Suprapubic skin (tissue), 4 donors: ENCODE measurements around the gene DYNLRB2. TPM values are rescaled to one million over a fixed set of nuclear protein-coding genes. Genes with fewer than 3 reads are reported as not detected.

Experiments
- DNase-seq, 2 donors: peaks; one replicate each; pipeline ENCODE4 v3.0.0-alpha.2; 2019; ENCODE audit warnings: low spot score in 2 of 2
- H3K27ac ChIP-seq: fragments of 200-600 bp; sonication (generic); one replicate; pipeline ENCODE4 v1.5.1; 2019
- H3K27me3 ChIP-seq: fragments of 200-600 bp; sonication (generic); one replicate; pipeline ENCODE4 v1.5.1; 2019
- H3K36me3 ChIP-seq: fragments of 200-600 bp; sonication (generic); one replicate; pipeline ENCODE4 v1.5.1; 2019
- H3K4me1 ChIP-seq: fragments of 200-600 bp; sonication (generic); one replicate; pipeline ENCODE4 v1.5.1; 2019
- H3K4me3 ChIP-seq: fragments of 200-600 bp; sonication (generic); one replicate; pipeline ENCODE4 v1.5.1; 2019; ENCODE audit warnings: mild to moderate bottlenecking
- H3K9me3 ChIP-seq: fragments of 200-600 bp; sonication (generic); one replicate; pipeline ENCODE4 v1.5.1; 2019
- CTCF ChIP-seq, 2 donors: fragments of 200-600 bp in 1 of 2; fragments of 450-650 bp in 1 of 2; sonication (generic) in 1 of 2; IDR thresholded peaks; one replicate each; pipeline ENCODE4 v1.5.1; 2016 to 2019; ENCODE audit warnings: antibody characterized with exemption in 2 of 2, mild to moderate bottlenecking in 1 of 2, moderate library complexity in 1 of 2
- EP300 ChIP-seq: sonication (generic); formaldehyde crosslinking; IDR thresholded peaks from one replicate; pipeline ENCODE4 v1.6.1; 2017; ENCODE audit warnings: antibody characterized with exemption
- POLR2A ChIP-seq, 2 donors: fragments of 450-650 bp; IDR thresholded peaks; one replicate each; pipeline ENCODE4 v1.6.1; 2017; ENCODE audit warnings: antibody characterized with exemption in 2 of 2, mild to moderate bottlenecking in 2 of 2, moderate library complexity in 2 of 2
- POLR2AphosphoS5 ChIP-seq, 3 donors: sonication (generic); formaldehyde crosslinking; IDR thresholded peaks; one replicate each; pipeline ENCODE4 v1.6.1; 2017; ENCODE audit warnings: antibody characterized with exemption in 3 of 3
- WGBS: methylation state at CpG from one replicate; pipeline ENCODE4 v1.1.5; 2018; 5-methylcytosine and 5-hydroxymethylcytosine counted together
- total RNA-seq, 4 donors: library from RNA; depleted of rRNA; stranded (reverse); fragments of >200 nt; gene quantifications; one replicate each; pipeline ENCODE4 v1.1.0, GENCODE V29; 2016

The DYNLRB2 gene
- total RNA-seq, 4 donors from 2014 or later: 2.4 to 5.4 (median 3.8) TPM

- H3K4me1 ChIP-seq: no peaks in the 10 kb centered on the region
- no peak for DNase-seq
- H3K36me3 ChIP-seq: no peaks in the 10 kb centered on the region
- H3K9me3 ChIP-seq: no peaks in the 10 kb centered on the region
- H3K4me3 ChIP-seq: no peak overlapping the region
- H3K27ac ChIP-seq: no peak overlapping the region
- TF ChIP-seq EP300 (no peak), CTCF (IDR thresholded peaks at IDR 0.05) (no peak), POLR2AphosphoS5 (IDR thresholded peaks at IDR 0.05) (no peak), POLR2A (IDR thresholded peaks at IDR 0.05) (no peak)
- H3K27me3 ChIP-seq: no peaks in the 10 kb centered on the region
- WGBS: 87% methylated on average over 7 of the region's 7 CpGs
Measured at GRCh38 chr16:80596507-80597207, 55.9 kb downstream of the DYNLRB2 start.

- no peak for DNase-seq
- WGBS: 86% methylated on average over 3 of the region's 3 CpGs
- Histone ChIP-seq H3K36me3 (no peaks in the 10 kb centered on the region), H3K9me3 (no peaks in the 10 kb centered on the region), H3K27me3 (no peaks in the 10 kb centered on the region), H3K4me3 (no peak overlapping the region), H3K4me1 (no peaks in the 10 kb centered on the region), H3K27ac (no peak overlapping the region)
- no peak for TF ChIP-seq CTCF (IDR thresholded peaks at IDR 0.05)
- no peak for TF ChIP-seq EP300
- TF ChIP-seq POLR2AphosphoS5 (IDR thresholded peaks at IDR 0.05): no peak
- TF ChIP-seq POLR2A (IDR thresholded peaks at IDR 0.05): no peak
Measured at GRCh38 chr16:80599466-80599865, 58.7 kb downstream of the DYNLRB2 start.
